Keratinocyte (primary cell): ENCODE measurements around the gene MAP4K3. TPM values are rescaled to one million over a fixed set of nuclear protein-coding genes. Genes with fewer than 3 reads are reported as not detected.

ENCODE experiments used
- DNase-seq: peaks from one replicate; pipeline ENCODE4 v3.0.0-alpha.2; 2011; ENCODE audit warnings: low read depth, missing footprints, low spot score
- FAIRE-seq: peaks from 2 replicates; lab custom pipeline; 2011; peaks lifted over from hg19 to GRCh38; lab: Jason Lieb, UNC
- H2AFZ ChIP-seq: 2 replicates; pipeline ENCODE4 v1.6.0; 2012; ENCODE audit warnings: low read length, control low read depth, inconsistent platforms; ENCODE audit not compliant: control insufficient read depth
- H3K27ac ChIP-seq: 2 replicates; pipeline ENCODE4 v1.5.1; 2011; ENCODE audit warnings: low read length; ENCODE audit not compliant: control insufficient read depth, insufficient read depth
- H3K27me3 ChIP-seq: 3 replicates; pipeline ENCODE4 v1.6.0; 2011; ENCODE audit warnings: low read length; ENCODE audit not compliant: control insufficient read depth, insufficient read depth; ENCODE audit errors: extremely low read depth
- H3K36me3 ChIP-seq, 2 experiments: 2 replicates in 1 of 2; 3 replicates in 1 of 2; pipeline ENCODE4 v1.5.1; 2011; ENCODE audit warnings: low read length in 2 of 2, mild to moderate bottlenecking in 1 of 2; ENCODE audit not compliant: control insufficient read depth in 2 of 2, insufficient read depth in 2 of 2; ENCODE audit errors: extremely low read depth in 1 of 2
- H3K4me1 ChIP-seq: 3 replicates; pipeline ENCODE4 v1.5.1; 2011; ENCODE audit warnings: low read length; ENCODE audit not compliant: control insufficient read depth, insufficient read depth; ENCODE audit errors: extremely low read depth
- H3K4me2 ChIP-seq: 3 replicates; pipeline ENCODE4 v1.6.0; 2011; ENCODE audit warnings: low read depth, low read length; ENCODE audit not compliant: control insufficient read depth, insufficient read depth; ENCODE audit errors: extremely low read depth
- H3K4me3 ChIP-seq, 3 experiments: fragments of 200-600 bp in 1 of 3; sonication (generic) in 1 of 3; 2 replicates in 2 of 3; 3 replicates in 1 of 3; pipeline ENCODE4 v1.5.1; 2011 to 2016; ENCODE audit warnings: low read length in 3 of 3, mild to moderate bottlenecking in 3 of 3, control low read depth in 2 of 3, inconsistent platforms in 1 of 3, low read depth in 1 of 3, mixed read lengths in 1 of 3, mixed run types in 1 of 3, moderate library complexity in 1 of 3; ENCODE audit not compliant: control insufficient read depth in 2 of 3, insufficient read depth in 2 of 3; ENCODE audit errors: extremely low read depth in 1 of 3
- H3K79me2 ChIP-seq: 2 replicates; pipeline ENCODE4 v1.6.0; 2012; ENCODE audit warnings: low read length; ENCODE audit not compliant: control insufficient read depth, insufficient read depth
- H3K9ac ChIP-seq: 3 replicates; pipeline ENCODE4 v1.6.0; 2011; ENCODE audit warnings: low read length; ENCODE audit not compliant: control insufficient read depth, insufficient read depth; ENCODE audit errors: extremely low read depth
- H3K9me1 ChIP-seq: 3 replicates; pipeline ENCODE4 v1.6.0; 2011; ENCODE audit warnings: low read length; ENCODE audit not compliant: control insufficient read depth, insufficient read depth; ENCODE audit errors: extremely low read depth
- H3K9me3 ChIP-seq: 2 replicates; pipeline ENCODE4 v1.5.1; 2012; ENCODE audit warnings: low read depth, low read length; ENCODE audit not compliant: control insufficient read depth
- H4K20me1 ChIP-seq: 3 replicates; pipeline ENCODE4 v1.6.0; 2011; ENCODE audit warnings: low read length; ENCODE audit not compliant: control insufficient read depth, insufficient read depth; ENCODE audit errors: extremely low read depth
- CTCF ChIP-seq, 3 experiments: IDR thresholded peaks in 1 of 3; conservative IDR thresholded peaks in 1 of 3; optimal IDR thresholded peaks in 1 of 3; 2 replicates in 2 of 3; 3 replicates in 1 of 3; pipeline versions ENCODE3 to v1.5.1; 2011; ENCODE audit warnings: low read length in 3 of 3, mild to moderate bottlenecking in 3 of 3, moderate library complexity in 2 of 3, control low read depth in 1 of 3, inconsistent platforms in 1 of 3; ENCODE audit not compliant: insufficient read depth in 2 of 3; ENCODE audit errors: extremely low read depth in 1 of 3
- EZH2 ChIP-seq: IDR thresholded peaks from one replicate; pipeline ENCODE4 v1.6.1; 2012; ENCODE audit warnings: inconsistent platforms, mild to moderate bottlenecking, low read length, moderate library complexity
- dilution Hi-C: fragments of 300-500 bp; cut with MboI; formaldehyde crosslinking; loops from one replicate; pipeline ENCODE4 v1.7.0; 2020; ENCODE audit warnings: low sequenced_read_pairs; ENCODE audit not compliant: extremely low pct_ligation_motif_present
- polyA plus RNA-seq, 5 experiments: library from polyadenylated mRNA; depleted of rRNA in 3 of 5; stranded (reverse) in 3 of 5; stranded (forward) in 1 of 5; unstranded in 1 of 5; fragments of >200 nt; gene quantifications; 1 replicate in 1 of 5; 2 replicates in 3 of 5; 3 replicates in 1 of 5; pipeline versions ENCODE4 v1.2.1 to v1.2.3, GENCODE V29; 2011 to 2012; ENCODE audit warnings: missing spikeins in 2 of 5, low read depth in 1 of 5, low replicate concordance in 1 of 5

MAP4K3 gene
- polyA plus RNA-seq, 1 donor (not counting 4 experiments of a cell fraction or from before 2014, with no cell fraction given), result 19.4 TPM

GRCh38 chr2:39401319-39401718 lies 35.8 kb downstream of the MAP4K3 start:
- H3K9me3 ChIP-seq, result no peaks in the 10 kb centered on the region
- TF ChIP-seq EZH2 (no peak), CTCF (optimal IDR thresholded peaks at IDR 0.05 in 1 of 3, IDR thresholded peaks at IDR 0.05 in 1 of 3, conservative IDR thresholded peaks at IDR 0.05 in 1 of 3; ENCODE audit: extremely low read depth in 1 of 3, insufficient read depth in 2 of 3, low read length in 3 of 3) (no peak)
- dilution Hi-C loops, result no loop called here
- H3K27ac ChIP-seq, result no peak overlapping the region
- no peaks in the 10 kb centered on the region for H3K27me3 ChIP-seq
- H3K4me3 ChIP-seq, result no peak overlapping the region
- H3K9ac ChIP-seq, result no peak overlapping the region
- H3K4me2 ChIP-seq, result no peak overlapping the region
- H4K20me1 ChIP-seq, result no peaks in the 10 kb centered on the region
- DNase-seq (no peak), FAIRE-seq (no peak)
- no peak overlapping the region for H2AFZ ChIP-seq
- peaks cover 23% of the 10 kb centered on the region for H3K4me1 ChIP-seq
- H3K79me2 ChIP-seq, result peaks cover 75% of the 10 kb centered on the region
- H3K9me1 ChIP-seq, result no peaks in the 10 kb centered on the region
- H3K36me3 ChIP-seq, result no peaks in the 10 kb centered on the region

GRCh38 chr2:39399570-39399969 lies 37.5 kb downstream of the MAP4K3 start:
- no peaks in the 10 kb centered on the region for H3K27me3 ChIP-seq
- H3K4me1 ChIP-seq, result peaks cover 11% of the 10 kb centered on the region
- TF ChIP-seq EZH2, result no peak
- no peak for TF ChIP-seq CTCF (optimal IDR thresholded peaks at IDR 0.05 in 1 of 3, IDR thresholded peaks at IDR 0.05 in 1 of 3, conservative IDR thresholded peaks at IDR 0.05 in 1 of 3; ENCODE audit: extremely low read depth in 1 of 3, insufficient read depth in 2 of 3, low read length in 3 of 3)
- H3K79me2 ChIP-seq, result peaks cover 71% of the 10 kb centered on the region
- no peaks in the 10 kb centered on the region for H3K36me3 ChIP-seq
- dilution Hi-C loops, result no loop called here
- H3K9me3 ChIP-seq, result no peaks in the 10 kb centered on the region
- no peak overlapping the region for H2AFZ ChIP-seq
- no peak for DNase-seq
- no peak for FAIRE-seq
- H3K27ac ChIP-seq, result no peak overlapping the region
- H3K4me3 ChIP-seq, result no peak overlapping the region
- no peak overlapping the region for H3K9ac ChIP-seq
- H3K9me1 ChIP-seq, result no peaks in the 10 kb centered on the region
- no peak overlapping the region for H3K4me2 ChIP-seq
- H4K20me1 ChIP-seq, result no peaks in the 10 kb centered on the region
